ENCODE measurements around the gene NTNG2.

- TF ChIP-seq CTCF (IDR thresholded peaks at IDR 0.05) = no peak
- TF ChIP-seq EZH2 (IDR thresholded peaks at IDR 0.05; ENCODE audit: borderline replicate concordance, insufficient read depth, low read depth, low read length, poor library complexity, severe bottlenecking) = no peak
Observed at GRCh38 chr9:132160802-132161742, 786 bp upstream of the NTNG2 start.
